ENCODE data around the gene EHD4.

Gene EHD4

DNA sequence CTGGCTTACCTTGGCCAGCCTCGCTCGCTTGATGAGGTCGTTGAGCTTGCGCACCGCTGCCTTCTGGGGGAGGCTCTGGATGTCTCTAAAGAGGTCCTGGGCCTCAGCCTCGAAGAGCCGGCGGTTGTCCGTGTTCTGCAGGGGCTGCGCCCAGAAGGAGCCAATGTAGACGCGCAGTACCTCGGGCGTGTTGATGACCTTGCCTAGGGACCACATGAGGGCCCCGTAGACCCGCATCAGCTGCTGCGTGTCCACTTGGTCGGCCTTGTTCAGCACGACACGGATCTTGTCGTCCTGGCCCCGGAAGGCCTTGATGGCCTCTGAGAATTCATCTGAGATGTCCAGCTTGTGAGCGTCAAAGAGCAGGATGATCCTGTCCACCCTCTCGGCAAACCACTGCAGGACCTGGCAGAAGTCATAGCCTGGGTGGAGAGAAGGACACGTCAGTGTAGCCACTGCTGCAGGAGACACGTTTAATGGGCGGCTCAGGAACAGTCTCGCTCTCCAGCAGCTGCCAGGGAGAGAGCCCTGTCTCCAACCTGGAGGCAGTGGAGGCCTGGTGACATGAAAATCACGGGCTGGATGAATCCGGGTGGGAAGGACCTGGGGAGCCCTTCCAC is 53.0 kb downstream of the EHD4 start:
- DNase-seq (ENCODE audit: low spot score): no peak

DNA sequence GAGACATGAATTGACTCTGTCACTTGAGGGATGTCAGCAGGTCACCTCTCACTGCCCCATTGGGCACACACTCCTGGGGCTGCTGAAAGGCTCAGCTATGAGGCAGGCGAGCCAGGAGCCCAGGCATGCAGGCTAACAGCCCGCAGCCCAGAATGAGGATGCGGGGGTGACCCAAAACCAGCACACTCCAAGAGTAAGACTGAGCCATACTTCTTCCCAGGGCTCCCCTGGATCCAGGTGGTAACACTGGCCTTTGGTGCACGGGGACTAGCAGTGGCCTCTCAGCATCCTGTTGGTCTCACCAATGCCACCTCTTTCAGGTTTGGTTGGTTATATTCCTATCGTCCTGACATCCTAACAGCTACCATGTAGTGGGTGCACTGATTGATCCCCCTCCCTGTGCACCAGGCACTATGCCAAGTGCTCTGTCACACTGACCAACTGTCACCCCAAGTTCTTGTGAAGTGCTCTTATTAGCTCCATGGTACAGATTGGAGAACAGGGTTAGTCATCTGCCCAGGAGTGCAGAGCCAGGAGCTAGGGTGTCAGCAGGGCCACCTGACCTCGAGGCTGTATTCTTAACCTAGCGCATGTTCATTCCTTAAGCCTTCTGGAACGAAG is 53.7 kb downstream of the EHD4 start:
- no peak for DNase-seq (ENCODE audit: low spot score)

DNA sequence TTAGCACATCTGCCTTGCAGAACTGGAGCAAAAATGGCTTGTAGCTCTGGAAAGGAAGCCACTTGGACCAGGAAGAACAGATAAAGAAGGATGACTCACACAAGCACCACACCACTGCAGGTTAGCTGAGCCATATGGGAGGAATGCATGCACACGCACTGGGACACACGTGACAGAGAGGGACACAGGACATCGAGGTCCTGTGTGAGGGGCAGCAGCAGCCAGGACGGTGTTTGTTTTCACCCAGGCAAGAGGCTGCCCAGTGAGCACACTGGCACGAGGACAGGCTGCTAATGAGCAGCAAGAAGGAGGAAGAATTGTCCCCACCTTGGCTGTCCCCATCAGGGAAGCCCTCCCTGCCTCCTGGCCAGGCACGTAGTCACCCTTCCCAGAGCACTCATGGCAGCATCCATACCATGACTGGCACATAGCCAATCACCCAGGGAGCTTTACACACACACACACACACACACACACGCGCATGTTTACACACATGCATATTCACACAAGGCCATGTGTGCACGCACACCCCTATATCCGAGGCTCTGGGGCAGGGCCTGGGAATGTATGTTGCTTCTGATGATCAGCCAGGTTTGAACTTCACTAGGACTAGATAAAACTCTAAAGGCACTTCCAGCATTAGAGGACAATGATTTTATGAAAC is 54.5 kb downstream of the EHD4 start:
- no peak for DNase-seq (ENCODE audit: low spot score)

DNA sequence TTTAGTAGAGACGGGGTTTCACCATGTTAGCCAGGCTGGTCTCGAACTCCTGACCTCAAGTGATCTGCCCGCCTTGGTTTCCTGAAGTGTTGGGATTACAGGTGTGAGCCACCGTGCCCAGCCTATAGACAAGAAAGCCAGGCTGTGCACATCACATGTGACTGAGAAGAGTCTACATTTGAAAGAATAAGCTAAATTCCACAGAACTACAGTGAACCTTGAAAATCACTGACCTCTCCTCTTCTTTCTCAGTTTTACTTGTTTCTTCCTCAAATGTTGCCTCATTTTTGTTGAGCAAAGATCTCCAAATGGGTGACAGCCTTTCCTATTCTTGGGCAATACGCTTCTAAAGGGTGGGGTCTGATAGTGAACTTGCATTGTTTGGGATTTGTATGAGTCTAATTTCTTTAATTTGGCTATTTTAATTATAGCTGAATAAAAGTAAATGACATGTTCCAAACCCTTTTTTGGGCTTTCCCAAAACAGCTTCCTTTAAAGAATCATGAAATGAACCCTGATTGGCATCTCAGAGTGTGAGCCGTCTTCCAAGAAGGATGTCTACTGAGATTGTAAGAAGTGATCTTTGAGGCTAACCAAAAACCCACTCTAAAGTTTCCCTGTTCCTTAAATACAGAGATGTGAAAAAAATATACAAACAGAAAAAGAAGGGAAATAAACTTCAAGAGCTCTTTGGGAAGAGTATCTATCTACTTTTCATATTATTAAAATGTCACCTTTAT is 56.9 kb downstream of the EHD4 start:
- no peak for DNase-seq (ENCODE audit: low spot score)

DNA sequence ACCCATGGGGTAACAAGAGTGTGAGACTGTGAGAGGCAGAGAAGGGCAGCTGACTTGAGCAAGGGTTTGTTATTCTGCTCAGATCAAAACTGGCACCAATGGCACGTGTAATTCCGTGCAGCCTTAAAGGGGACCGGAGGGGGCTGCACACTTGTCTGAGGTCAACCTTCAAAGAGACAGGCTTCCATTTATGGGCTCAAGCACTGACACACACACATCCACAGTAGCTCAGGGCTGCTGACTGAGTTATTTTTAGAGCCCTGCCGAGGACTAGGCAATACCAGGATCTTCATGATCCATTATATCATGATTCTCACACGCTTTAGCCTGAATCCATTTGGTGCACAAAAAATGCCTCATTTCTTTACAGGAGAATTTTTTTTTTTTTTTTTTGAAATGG is 57.9 kb downstream of the EHD4 start:
- no peak for DNase-seq (ENCODE audit: low spot score)

DNA sequence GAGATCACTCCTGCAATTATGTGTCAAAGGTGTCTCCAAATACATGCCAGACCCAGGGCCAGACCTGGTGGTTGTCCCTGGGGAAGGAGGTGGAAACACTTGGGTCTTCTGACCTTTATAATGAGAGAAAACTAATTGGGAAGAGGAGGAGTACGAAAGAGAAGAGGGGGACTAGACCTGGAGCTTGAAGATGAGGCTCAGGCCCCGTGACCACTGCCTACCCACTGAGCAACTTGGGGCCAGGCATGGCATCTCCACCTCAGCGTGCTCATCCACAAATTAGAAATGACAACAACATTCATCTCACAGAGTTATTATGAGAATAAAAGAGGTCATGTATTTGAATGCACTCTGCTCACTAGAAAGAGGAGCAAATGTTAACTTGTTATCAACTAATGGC is 59.1 kb downstream of the EHD4 start:
- no peak for DNase-seq (ENCODE audit: low spot score)

DNA sequence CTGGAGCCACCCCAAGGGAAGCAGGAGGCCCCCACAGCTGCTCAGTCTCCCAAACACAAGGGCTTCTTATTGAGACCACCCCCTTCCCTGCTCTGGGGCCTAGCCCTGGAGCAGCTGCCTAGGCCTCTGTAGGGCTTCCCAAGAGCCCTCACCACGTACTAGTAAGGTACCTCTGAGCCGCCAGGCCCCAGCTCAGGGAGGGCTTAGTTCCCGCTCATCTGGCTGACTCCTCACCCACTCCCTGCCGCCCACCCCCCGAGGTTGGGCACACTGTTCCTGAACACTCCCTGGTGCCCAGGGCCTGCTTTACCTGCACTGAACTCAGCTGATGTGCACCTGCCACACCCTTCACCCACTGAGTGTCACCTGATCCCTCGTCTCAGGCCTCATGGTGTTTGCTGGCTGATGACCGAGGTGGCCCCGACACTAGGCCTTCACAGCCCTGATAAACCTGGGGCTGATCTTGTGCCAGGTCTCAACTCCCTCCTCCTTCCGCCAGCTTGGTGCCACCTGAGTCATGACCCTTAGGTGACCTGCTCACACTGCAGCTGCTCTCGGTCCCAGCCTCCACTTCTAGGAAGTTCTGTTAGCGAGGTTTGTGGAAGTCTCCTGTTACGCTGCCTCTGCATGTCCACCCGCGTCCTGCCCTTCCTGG is 60.5 kb downstream of the EHD4 start:
- no peak for DNase-seq (ENCODE audit: low spot score)

DNA sequence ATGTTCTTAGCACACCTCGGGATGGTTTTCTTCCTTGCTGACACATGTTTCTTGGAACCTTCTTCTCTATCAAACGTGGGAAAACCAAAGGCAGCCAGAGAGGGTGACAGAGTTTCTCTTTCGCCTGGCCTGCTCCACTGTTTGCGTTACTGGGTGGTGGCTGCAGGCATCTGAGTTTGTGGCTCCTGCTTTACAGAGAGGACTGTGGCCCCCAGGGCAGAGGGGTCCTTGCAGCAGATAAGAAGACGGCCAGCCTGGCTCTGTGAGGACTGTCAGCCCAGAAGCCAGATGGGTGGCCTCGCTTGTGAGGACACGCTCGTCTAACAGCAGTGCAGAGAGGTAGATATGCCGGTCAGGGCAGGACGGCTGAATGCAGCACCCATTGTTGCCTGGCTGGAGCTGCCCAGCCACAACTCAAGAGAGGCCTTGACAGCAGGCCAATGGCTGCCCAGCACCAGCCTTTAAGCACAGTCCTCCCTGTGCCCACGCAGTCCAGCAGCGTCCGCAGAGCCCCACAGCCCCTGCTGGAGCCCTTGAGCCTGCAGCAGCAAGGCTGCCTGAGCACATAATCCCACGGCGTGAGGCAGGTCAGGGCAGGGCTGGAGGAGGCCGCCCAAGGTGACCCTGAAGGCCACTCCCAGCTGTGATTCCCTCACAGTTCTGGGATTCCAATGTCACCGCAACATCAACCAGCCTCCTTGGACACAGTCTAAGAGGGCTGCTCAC is 63.5 kb downstream of the EHD4 start:
- no peak for DNase-seq (ENCODE audit: low spot score)

DNA sequence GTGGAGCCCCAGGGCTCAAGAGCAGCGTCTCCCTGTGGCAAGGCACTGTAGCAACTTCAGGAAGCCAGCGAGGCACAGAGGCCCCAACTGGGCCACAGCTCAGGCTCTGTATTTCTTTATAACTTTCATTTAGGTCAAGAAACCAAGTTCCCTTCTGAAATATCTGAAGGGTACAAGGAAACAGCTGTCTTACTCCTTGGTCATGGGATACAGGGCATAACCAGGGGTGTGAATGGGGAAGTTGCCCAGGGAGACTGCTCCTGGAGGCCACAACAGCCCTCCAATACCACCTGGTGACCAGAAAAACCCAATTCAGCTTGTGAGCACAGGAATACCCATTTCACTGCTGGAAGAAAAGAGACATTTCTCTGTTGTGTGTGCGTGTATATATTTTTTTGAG is 65.2 kb downstream of the EHD4 start:
- DNase-seq (ENCODE audit: low spot score): no peak

DNA sequence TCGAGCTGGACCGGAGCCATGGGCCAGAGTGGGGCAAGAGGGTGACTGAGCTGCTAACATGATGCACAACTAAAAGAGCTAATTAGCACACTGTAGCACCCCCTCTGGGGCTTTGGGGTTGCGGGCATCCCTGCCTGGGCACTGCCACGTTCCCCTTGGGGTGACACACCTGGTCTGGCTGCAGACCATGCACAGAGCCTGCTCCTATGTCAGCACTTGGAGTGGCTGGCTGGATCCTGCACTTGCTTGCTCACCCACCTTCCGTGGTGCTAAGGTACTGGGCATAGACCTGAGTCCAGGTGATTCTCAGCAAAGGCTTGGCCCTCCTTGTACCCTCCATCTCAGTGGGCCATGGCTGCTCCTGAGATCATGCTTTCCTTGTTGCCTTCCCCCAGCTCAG is 65.7 kb downstream of the EHD4 start:
- DNase-seq (ENCODE audit: low spot score): no peak

DNA sequence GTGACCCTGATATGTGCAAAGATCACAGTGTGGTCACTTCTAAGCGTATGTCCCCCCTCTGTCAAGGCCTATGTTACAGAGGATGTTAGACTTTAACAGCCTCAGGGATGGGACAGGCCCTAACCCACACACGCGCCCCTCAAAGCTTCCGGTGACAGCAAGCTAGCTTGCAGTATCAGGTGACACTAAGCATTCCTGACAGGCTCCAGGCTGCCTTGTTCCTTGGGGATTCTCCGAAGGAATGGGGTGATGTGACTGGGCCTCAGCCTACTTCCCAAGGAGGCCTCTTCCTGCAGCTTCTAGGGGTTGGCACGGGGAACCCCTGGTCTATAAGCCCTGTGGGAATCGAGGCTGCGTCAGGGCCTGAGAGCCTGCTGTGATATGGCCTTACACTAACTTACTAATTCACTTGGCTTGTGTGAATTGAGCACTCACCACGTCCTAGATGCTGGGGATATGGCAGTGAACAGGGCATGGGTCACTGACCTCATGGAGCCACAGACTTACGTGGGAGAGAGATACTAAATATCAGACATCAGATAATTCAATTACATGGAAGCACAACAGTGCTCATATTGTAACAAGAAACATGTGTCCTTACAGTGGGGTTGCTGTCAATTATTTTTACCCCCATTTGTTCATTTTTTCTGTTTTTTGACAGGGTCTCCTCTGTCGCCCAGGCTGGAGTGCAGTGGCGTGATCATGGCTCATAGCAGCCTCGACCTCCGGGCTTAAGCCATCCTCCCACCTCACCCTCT is 67.1 kb downstream of the EHD4 start:
- DNase-seq (ENCODE audit: low spot score): no peak

DNA sequence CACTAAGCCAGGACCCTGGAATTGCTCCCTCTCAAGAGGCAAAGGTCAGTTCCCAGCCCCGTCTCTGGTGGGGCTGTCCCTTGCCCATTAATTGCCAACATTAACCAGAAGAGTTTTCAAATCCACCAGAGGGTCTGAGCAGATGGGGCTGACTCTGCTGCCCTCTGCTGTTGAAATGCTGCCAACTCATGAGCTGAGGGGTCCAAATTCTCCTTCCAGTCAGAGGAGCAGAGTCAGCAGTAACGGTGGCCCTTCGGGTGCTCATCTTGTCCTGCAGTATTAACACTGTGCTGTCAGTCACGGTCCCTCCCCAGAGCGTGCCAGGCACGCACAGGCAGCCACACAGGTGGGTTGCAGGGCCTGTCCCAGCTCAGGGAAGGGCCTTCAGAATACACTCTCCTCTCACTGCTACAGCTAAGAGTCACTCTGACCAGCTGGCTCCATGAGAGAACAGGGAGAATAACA is 67.8 kb downstream of the EHD4 start:
- DNase-seq (ENCODE audit: low spot score): peak; percentile 81

DNA sequence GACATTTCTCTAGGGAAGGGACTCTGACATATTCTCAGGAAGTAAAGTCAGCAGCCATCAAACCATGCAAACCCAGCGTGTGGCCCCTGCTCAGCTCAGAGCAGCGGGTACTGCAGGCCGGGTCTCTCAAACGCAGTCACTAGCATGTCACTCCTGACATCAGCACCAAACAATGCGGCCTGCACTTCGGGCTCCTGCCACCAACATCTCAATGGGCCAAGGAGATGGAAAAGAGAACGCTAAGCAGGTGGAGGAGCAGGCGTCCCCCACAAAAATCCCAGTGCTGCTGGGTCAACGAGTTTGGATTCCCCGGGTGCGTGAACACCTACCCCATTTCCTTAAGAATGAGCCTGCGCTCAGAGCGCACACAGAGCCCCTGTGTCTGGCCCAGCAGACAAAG is 68.6 kb downstream of the EHD4 start:
- DNase-seq (ENCODE audit: low spot score): no peak

DNA sequence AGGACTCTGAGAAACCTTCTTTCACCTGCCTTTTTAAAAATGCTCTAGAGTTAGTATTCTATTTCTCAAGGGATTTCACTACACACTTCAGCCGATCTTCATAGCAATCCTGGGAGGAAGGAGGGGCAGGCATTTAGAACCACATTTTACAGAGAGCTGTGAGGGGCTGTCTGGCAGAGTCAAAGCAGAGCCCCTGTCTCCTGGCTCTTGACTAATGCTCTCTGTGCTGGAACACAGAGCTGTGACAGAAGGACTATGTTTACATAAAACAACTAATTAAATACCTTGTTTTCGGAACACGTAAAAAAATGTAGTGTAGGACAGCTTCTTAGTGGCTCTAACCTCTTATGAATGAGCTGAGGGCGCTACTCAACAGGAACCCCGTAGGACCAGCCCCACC is 70.9 kb downstream of the EHD4 start:
- no peak for DNase-seq (ENCODE audit: low spot score)

DNA sequence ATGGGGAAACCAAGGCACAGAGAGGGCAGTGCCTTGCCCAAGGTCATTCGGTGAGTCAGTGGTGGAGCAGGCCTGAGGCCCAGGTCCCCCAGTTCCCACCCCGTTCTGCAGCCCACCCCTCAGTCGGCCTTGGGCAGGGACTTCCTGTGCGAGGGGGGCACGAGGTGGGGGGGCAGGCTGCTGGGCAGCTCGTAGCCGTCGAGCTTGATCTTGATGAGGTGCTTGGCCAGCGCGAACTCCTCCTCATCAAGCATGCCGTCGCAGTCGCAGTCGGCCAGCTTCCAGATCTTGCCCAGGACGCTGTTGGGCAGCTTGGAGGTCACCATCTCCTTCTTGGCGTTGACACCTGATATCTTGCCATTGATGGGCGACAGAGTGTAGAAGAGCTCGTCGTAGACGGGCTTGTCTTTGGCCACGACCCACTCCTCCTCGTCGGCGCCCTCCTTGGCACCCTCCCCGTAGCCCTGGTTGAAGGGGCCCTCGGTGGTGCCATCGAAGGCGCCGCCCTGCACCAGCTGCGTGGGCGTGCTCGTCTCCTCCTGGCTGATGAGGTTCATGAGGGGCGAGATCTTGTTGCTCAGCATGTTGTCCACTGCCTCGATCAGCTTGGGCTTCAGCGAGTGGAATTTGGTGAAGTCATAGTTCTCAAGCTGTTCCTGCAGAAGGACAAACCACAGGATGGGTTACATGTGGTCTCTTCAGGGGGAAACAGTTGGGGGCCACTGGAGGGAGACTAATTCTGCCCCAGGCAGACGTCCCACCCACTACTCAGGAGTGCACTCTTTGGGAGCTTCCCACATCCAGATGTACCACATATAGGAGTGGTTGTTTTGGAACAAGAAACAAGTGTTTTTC is 71.6 kb downstream of the EHD4 start:
- DNase-seq (ENCODE audit: low spot score): no peak

DNA sequence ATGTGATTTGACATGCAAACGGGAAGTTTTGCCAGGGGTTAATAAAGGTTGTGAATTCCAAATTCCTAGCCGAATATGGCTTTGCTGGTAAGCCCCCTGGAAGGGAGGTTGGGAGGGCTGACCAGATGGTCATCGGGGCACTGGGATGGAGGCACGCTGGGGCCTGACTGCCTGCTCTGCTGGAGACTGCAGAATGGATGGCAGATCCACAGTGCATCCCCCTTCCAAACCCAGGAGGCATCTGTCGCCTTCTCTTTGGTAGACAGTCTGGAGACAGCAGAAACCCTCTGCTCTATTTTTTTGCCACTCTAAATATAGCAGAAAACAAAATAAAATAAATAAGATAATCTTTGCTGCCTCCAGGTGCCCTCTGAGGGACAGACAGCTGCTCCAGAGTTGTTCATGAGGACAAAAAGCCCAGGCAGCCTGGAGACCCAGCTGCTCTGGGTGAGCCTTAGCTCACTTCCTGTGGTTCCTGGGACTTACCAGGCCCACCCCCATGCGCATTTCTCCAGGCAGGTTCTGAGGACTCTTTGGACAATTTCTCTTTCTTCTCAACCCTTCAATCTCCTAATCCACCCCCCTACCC is 72.4 kb downstream of the EHD4 start:
- DNase-seq (ENCODE audit: low spot score): no peak

DNA sequence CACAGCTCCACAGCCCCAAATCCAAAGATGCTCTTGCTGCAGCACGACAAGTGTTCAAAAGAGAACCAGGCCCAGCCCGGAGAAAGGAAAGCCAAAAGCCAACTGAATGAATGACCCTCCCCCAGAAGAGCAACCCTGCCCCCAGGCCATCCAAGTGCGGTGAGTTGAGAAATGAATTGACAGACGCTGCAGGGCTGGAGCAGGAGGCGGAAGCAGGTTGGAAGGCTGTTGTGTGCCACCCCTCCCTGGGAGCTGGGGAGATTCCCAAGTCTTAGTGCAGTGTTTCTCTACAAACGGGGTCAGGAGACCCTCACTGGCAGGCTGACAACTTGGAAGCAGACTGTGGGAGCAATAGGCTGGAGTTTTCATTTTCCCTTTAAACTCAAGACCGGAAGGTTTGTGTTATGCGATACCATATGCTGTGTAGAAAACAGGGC is 75.0 kb downstream of the EHD4 start:
- DNase-seq (ENCODE audit: low spot score): no peak

DNA sequence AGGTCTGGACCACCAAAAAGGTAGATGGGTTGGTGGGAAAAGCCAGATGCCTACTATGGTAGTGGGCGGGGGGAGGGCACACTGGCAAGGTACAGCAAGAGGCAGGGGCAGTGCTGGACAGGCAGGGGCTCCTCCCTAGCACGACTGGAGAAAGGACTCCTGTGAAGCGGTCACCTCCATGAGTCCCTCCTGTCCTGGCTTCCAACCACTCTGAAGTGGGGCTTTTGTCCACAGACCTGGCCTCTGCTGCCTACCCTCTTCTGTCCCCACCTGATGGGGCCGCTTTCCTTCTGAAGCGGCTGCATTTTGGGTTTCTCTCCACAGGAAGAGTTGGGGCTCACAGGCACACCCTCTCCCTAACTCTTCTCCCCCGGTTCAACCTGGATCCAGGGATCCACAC is 75.8 kb downstream of the EHD4 start:
- no peak for DNase-seq (ENCODE audit: low spot score)

DNA sequence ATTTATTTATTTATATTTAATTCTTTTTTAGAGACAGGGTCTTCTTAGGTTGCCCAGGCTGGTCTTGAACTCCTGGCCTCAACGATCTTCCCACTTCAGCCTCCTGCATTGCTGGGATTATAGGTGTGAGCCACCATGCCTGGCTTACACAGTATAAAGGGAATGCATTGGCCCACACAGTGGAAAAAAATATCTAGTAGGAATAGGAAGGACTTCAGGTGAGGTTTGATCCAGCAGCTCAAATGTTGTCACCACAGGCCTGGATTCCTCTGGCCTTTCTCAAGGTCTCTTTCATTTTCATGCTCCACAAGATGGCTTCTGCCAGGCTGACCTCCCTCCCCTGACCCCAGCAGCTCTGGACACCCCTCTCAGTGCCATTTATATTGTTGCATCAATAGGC is 76.4 kb downstream of the EHD4 start:
- DNase-seq (ENCODE audit: low spot score): no peak

DNA sequence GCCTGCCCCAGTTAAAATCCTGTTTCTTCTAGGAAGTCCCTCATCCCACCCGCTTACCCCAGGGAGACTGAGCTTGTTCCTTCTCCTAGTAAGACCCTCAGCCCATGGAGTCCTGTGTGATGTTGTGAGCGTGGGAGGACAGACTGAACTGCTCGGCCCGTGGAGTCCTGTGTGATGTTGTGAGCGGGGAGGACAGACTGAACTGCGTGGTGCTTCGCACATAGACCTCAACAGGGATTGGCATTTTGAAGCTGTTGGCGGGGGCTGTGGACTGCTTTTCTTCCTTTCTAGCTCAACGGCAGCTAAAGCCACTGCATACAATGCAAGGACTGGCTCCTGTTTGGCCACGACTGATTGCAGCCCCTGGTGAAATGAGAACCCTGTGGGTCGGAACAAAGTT is 76.9 kb downstream of the EHD4 start:
- DNase-seq (ENCODE audit: low spot score): peak; percentile 1
